GM21576 (cell line): ENCODE measurements around the gene TMEM140.

Experiments used
- ATAC-seq: cut with Tn5 transposase; IDR thresholded peaks from one replicate; pipeline ENCODE4 v1.9.1; 2021; ENCODE audit warnings: mild to moderate bottlenecking, moderate library complexity; ENCODE audit not compliant: unreplicated experiment

Gene TMEM140

GRCh38 chr7:135158141-135158655, 10.3 kb downstream of the TMEM140 start:
- no peak for ATAC-seq

GRCh38 chr7:135158874-135159273, 11.0 kb downstream of the TMEM140 start:
- no peak for ATAC-seq

DNA sequence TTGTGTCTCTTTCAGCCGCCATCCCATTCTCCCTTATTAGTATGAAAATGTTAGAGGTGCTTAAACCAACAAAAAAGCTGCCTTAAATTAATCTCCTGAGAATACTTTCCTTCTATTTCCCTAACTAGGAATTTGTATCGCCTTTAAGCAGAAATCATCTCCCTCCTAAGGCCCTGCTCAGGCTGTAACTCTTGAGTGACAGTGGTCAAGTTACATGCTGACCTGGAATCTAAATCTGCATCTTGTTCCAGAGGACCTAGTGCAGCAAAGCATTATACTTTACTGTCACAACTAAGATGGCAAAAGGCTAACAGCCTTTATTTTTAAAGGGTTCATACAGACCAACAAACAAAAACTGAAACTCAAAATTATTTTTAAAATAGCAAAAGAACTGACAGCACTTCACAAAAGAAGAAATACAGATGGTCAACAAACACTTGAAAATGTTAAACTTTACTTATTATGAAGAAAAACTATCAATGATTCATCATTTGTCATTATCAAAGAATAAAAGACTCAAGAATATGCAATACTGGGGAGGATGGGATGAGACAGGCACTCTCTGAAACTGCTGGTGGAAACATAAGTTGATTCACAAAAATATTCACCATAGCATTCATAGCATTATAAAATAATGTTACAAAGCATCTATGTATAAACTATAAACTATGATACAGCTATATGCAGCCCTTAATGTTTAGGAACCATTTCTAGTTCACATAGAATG, 11.7 kb downstream of the TMEM140 start:
- ATAC-seq, result peak; percentile 4

DNA sequence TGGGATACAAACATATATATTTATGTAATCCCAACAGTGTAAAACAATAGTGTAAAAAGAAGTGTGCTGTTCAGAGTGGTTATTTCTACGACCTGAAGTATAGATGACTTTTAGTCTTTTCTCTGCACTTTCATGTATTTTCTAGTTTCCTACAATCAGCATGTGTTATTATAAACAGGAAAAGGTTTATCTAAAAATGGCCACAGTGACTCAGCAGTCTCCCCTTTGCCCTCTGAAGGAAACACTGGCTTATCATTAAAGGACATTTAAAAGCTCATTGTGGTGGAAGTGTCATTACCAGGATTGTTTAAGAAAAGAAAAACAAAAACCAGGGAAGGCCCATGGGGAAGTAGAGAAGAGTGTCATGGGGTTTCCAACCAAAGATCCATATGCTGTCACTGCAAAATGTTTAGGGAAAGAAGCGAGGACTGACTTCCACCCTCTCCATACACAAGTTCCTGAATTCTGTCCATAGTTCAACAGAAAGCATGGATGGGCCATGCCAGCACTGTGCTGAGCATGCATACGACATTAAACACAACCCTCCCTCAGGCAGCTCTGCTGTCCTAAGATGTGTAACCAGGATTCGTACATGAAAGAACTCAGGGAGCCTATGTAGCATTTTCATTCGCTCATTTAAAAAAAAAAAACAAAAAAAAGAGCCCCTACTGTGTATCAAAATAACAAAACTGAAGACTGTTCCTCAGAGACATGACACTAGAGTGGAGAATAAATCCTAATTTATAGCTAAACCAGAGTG, 12.4 kb downstream of the TMEM140 start:
- peak; percentile 52 for ATAC-seq

GRCh38 chr7:135160858-135161653, 13.2 kb downstream of the TMEM140 start:
- no peak for ATAC-seq

GRCh38 chr7:135161669-135162068, 13.8 kb downstream of the TMEM140 start:
- ATAC-seq, result no peak

DNA sequence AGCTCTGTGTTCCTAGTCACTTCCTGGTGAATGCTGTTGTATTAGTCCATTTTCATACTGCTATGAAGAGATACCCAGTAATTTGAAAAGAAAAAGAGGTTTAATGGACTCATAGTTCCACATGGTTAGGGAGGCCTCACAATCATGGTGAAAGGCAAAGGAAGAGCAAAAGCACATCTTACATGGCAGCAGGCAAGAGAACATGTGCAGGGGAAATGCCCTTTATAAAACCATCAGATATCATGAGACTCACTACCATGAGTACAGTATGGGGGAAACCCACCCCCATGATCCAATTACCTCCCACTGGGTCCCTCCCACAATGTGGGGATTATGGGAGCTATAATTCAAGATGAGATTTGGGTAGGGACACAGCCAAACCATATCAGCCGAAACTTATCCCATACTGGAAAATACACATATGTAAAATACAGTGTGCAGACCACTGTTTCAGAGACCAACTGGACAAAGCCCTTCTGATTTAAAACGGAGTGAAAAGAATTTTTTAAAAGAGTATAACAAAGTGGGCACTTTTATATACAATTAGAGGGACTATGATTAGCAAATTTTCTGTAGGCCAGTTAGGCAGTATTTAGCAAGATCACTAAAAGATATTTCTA, 14.6 kb downstream of the TMEM140 start:
- no peak for ATAC-seq

GRCh38 chr7:135164357-135165061, 16.6 kb downstream of the TMEM140 start:
- no peak for ATAC-seq

DNA sequence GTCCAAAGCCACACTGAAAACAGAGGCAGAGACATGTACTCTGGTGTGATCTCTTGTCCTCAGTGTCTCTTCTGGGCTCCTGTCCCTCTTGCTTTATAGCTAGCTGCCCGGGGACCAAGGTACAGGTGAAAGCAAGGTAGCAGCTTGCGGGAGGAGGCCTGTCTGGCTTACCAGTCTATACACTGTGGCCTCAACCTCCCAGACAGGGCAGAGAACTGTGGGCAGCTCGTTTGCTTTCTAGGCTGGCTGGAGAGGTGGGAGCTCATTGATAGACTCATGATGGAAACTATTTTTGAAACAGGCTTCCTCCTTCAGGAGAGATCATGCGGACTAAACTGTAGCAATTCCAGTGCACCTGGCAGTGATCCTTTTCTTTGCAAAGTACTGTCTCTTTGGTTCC, 18.0 kb downstream of the TMEM140 start:
- ATAC-seq, result no peak

DNA sequence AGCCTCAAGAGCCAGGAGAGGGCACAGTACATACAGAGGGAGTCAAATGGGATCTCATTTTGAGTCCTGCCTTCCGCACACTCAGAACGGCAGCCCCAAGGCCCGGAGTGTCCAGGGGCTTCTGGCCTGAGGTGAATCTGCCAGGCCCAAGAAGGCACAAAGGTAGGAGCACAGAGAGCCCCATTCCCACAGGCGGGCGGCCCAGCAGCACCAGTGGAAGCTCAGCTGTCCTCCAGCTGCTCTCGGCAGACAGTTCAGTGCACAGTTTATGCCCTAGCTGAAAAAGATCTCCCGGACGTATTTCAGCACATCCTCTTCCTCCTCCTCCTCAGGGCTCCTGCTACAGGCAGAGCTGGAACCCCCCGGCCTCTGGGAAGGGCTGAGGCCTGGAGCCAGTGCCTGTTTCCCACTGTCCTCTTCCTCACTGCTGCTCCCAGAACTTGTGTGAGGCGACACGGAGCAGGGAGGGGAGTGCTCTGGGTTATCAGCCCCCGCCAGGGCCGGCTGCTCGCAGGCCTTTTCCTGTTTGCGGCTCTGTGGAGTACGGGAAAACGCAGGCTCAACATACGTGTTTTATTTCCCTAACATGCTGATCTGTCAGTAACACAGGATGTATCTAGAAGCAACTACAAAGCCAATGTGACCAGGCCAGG, 18.6 kb downstream of the TMEM140 start:
- no peak for ATAC-seq

DNA sequence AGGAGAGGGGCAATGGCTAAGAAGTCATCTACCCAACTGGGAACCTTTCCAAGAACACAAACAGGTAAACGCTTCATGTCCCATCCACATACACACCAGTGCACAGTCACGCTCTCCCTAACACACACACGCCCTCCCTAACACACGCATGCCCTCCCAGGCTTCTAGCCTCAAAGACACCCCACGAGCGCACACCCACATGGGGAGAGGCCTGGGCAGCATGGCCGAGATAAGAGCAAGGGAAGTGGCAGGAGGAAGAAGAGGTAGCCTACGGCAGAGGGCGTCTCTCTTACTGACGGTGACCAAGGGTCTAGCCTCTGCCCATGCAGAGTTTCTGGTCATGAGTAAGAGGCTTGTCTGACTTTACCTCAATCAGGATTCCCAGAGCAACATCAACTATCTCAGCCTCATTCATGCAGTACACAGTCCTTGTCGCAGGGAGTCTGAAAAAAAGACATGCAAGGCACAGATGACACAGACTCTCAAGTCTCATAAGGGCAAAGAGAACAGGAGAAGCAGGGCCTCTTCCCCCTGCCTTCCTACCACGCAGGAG, 19.6 kb downstream of the TMEM140 start:
- ATAC-seq, result no peak

DNA sequence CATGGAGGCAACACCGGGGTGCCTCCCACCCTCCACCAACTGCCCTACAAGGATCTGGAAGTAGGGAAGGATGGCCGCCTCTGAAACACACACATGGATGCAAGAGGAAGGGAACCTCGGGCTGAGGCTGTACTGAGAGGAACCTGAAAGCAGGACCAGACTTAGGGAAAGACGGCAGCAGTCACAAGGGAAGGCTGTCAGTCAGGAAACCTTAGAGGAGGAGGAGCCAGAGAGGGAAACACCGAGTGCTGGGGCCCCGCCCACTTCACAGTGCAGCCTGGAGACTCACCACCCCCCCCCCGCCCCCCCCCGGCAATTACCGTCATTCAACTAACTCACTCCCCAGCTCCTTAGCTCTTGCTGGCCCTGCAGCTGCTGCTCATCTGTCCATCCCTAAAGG, 20.1 kb downstream of the TMEM140 start:
- ATAC-seq, result no peak

DNA sequence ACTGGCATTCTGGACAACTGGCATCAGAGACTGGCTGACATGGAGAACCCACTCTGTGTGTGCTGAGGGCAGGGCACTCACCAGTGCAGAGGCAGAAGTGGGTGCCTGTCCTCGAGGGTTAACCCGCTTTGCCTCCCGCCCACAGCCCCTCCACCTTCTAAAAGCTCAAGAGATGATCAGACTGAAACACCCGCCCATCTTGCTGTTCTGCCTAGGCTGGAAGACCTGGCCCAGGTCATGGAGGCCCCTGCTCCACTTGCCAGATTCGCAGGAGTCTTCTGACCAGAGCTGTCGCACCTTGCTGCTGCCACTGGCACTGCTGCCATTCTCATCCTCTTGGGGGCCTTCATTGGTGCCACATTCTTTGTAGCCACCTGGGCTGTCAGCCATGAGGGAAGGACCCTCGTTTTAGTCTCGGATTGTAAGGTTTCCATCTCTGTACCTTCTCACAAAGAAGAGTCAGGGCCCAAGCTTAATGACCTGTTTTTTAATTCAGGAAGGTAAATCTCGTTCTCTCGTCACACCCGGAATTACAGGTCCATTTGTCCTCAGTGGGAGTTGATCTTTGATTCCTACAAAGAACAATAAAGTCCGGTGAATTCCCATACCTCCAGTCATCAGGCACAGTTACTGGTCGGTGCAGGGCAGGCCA, 20.7 kb downstream of the TMEM140 start:
- no peak for ATAC-seq

GRCh38 chr7:135169141-135169963, 21.5 kb downstream of the TMEM140 start:
- peak; percentile 54 for ATAC-seq

DNA sequence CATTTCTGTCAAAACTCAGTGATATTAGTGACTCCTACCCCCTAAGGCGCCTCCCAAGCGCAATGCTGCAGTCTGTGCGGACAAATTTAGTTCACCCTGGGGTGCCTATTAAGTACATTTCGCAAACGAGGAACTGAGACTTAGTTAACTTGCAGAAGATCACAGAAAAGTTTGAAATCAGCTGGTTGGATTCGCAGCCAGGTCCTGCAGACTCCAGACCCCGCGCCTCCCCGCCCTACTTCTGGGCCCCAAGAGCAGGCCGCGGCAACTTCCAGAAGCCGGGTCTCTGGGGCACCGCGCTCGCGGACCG, 22.0 kb downstream of the TMEM140 start:
- peak; percentile 9 for ATAC-seq

DNA sequence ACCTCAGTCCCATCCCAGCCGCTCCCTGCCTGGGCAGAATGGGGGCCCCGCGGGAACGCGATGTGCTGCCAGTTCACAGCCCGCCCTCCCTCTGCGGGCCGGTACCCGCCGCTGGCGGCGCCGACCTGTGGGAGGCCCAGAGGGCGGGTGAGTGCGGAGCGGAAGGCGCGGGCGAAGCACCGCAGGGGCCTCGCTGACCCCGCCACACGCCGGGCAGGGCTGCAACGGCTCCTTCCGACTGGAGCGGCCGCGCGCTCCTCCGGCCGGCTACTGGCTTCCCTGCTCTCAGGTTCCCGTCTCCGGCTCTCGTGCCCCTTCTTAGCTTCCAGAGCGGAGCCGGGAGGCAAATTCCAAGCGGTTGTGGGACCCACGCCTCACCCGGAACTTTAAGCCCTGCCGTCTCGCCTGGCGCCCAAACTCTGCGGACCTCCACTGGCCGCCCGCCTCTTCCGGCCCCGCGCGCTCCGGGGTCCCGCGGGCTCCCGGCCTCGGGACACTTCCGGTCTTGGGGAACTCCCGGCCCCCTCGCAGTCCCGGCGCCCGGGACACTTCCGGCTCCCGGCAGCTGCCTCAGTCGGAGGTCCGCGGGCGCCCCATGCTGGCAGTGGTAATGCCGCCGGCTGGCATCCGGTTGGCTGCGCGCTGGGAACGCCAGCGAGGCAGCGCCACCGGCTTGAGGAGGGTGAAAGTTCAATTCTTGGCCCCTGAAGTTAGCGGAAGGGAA, 22.6 kb downstream of the TMEM140 start, which contains the start of gene CYREN:
TSS of gene CYREN (minus strand) at position 434 of the 724 bp plus-strand sequence. CDS start 1,785 bp downstream, outside the sequence.
- peak; percentile 60 for ATAC-seq

GRCh38 chr7:135170998-135171481, 23.2 kb downstream of the TMEM140 start:
- ATAC-seq, result peak; percentile 30
